ENCODE measurements around the gene FAM193A.
"Not testable (repeated sequence)": the region's sequence is repeated elsewhere in the genome, so short reads cannot be mapped to it uniquely, and the experiment has no call there.

The FAM193A gene

DNA sequence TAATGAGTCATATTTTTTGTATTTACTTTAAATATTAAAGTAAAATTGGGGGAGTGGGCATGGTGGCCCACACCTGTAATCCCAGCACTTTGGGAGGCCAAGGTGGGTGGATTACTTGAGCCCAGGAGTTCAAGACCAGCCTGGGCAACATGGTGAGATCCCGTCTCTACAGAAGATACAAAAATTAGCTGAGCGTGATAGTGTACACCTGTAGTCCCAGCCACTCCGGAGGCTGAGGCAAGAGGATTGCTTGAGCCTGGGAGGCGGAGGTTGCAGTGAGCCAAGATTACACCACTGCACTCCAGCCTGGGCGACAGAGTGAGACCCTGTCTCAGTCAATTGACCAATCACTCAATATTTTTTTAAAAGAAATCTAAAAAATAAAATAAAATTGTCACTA, 100.5 kb downstream of the FAM193A start:
- not testable (repeated sequence) for H3K27ac ChIP-seq (ENCODE audit: low read length); H3K9ac ChIP-seq (ENCODE audit: low read length in 2 of 2); H3K4me3 ChIP-seq (ENCODE audit: low read length in 2 of 2); H3K27me3 ChIP-seq (ENCODE audit: control insufficient read depth in 1 of 2, insufficient read depth in 2 of 2, low read length in 2 of 2); H3K9me3 ChIP-seq (ENCODE audit: control insufficient read depth in 2 of 2, low read length in 2 of 2); H3K4me1 ChIP-seq (ENCODE audit: control insufficient read depth, insufficient read depth, low read length)
- H3K36me3 ChIP-seq (ENCODE audit: control insufficient read depth in 2 of 2, insufficient read depth in 2 of 2, low read length in 2 of 2) = peaks cover 23 to 35% of the 10 kb centered on the region in 2 donors

DNA sequence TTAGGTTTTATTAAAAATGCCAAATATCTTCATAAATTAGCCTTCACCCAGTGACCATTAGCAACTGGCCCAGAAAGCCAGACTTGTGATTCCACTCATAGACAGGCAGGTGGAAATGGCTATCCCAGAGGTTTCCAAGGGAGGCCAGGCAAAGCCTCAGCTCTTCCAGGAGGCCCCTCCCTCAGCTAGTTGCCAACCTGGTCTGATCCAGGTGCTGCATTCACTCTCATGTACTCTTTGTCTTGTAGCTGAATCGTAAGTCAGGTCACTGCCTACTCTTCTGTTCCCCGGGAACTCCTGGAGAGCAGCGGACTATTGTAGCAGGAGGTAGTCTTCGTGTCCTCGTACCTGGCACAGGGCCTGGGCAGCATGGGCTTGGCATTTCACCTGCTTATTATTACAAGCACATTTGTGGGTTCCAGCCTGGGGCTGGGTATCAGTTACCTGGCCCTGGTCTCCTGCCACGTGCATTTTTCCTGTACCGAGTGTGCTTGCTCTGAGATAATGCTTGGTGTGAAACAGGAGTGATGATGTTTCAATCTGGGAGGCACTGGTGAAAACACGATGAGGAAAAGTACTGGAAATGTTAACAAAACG, 101.6 kb downstream of the FAM193A start:
- Histone ChIP-seq H3K27ac (ENCODE audit: low read length) (no peak overlapping the region), H3K36me3 (ENCODE audit: control insufficient read depth in 2 of 2, insufficient read depth in 2 of 2, low read length in 2 of 2) (peaks cover 21 to 37% of the 10 kb centered on the region in 2 donors), H3K4me1 (ENCODE audit: control insufficient read depth, insufficient read depth, low read length) (no peaks in the 10 kb centered on the region), H3K4me3 (ENCODE audit: low read length in 2 of 2) (no peak overlapping the region), H3K9ac (ENCODE audit: low read length in 2 of 2) (no peak overlapping the region), H3K9me3 (ENCODE audit: control insufficient read depth in 2 of 2, low read length in 2 of 2) (no peaks in the 10 kb centered on the region), H3K27me3 (ENCODE audit: control insufficient read depth in 1 of 2, insufficient read depth in 2 of 2, low read length in 2 of 2) (no peaks in the 10 kb centered on the region)

DNA sequence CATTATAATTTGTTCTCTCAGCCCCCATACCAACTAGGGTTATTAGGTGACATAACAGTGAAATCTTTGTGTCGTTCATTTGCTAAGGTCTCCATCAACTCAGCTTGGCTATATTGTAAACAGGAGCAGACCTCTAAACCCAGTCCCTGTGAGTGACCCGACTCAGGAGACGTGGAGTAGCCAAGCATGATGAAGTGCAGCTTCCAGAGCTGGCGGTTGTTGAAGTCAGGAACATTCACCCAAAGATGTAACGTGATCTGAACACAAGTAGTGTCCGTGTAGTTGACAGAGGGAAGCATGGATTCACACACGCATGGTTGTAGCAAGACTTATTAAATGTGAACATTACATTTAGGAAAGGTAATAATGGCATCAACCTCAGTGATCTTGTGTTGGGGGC, 102.3 kb downstream of the FAM193A start:
- no peaks in the 10 kb centered on the region for H3K9me3 ChIP-seq (ENCODE audit: control insufficient read depth in 2 of 2, low read length in 2 of 2)
- no peaks in the 10 kb centered on the region for H3K4me1 ChIP-seq (ENCODE audit: control insufficient read depth, insufficient read depth, low read length)
- peaks cover 21 to 41% of the 10 kb centered on the region in 2 donors for H3K36me3 ChIP-seq (ENCODE audit: control insufficient read depth in 2 of 2, insufficient read depth in 2 of 2, low read length in 2 of 2)
- H3K9ac ChIP-seq (ENCODE audit: low read length in 2 of 2) = no peak overlapping the region
- H3K4me3 ChIP-seq (ENCODE audit: low read length in 2 of 2) = no peak overlapping the region
- no peak overlapping the region for H3K27ac ChIP-seq (ENCODE audit: low read length)
- no peaks in the 10 kb centered on the region for H3K27me3 ChIP-seq (ENCODE audit: control insufficient read depth in 1 of 2, insufficient read depth in 2 of 2, low read length in 2 of 2)

DNA sequence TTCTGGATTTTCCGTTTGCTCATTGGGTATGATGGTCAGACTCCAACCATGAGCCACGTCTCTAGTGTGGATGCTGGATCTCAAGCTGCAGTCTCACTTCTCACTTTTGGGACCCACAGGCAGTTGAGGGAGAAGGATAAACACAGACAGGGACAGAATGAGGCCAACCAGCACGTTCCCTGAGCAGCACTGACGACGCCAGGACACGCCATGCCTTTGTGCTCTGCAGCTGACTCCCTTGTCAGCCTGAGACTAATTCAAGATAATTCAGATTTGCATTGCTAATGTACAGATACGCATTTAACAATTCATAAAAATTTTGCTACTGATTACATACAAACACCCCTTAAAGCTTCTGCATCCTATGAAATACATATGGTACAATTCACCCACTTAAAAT, 106.5 kb downstream of the FAM193A start:
- Histone ChIP-seq H3K4me3 (ENCODE audit: low read length in 2 of 2) (no peak overlapping the region), H3K36me3 (ENCODE audit: control insufficient read depth in 2 of 2, insufficient read depth in 2 of 2, low read length in 2 of 2) (peaks cover 37 to 55% of the 10 kb centered on the region in 2 donors), H3K9ac (ENCODE audit: low read length in 2 of 2) (no peak overlapping the region), H3K4me1 (ENCODE audit: control insufficient read depth, insufficient read depth, low read length) (no peaks in the 10 kb centered on the region), H3K27ac (ENCODE audit: low read length) (no peak overlapping the region), H3K9me3 (ENCODE audit: control insufficient read depth in 2 of 2, low read length in 2 of 2) (no peaks in the 10 kb centered on the region), H3K27me3 (ENCODE audit: control insufficient read depth in 1 of 2, insufficient read depth in 2 of 2, low read length in 2 of 2) (no peaks in the 10 kb centered on the region)

DNA sequence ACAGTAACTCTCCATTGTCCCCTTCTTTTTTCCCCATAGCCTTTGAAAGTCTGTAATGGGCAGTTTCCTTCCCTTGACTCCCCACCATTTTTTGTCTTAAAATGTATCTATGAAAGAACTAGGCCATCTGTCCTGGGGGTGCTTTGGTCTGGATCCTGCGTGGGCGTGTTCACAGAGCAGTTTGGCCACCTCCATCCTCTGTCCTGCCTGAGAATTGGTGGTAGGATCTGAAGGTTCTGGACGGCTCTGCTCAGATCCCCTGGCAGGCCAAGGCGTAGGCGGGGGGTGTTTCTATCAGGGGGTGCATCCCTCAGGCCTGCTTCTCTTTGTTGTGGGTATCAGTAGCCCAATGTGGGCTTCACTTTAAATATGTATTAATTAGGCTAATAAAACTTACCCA, 107.1 kb downstream of the FAM193A start:
- no peak overlapping the region for H3K4me3 ChIP-seq (ENCODE audit: low read length in 2 of 2)
- H3K4me1 ChIP-seq (ENCODE audit: control insufficient read depth, insufficient read depth, low read length) = no peaks in the 10 kb centered on the region
- H3K36me3 ChIP-seq (ENCODE audit: control insufficient read depth in 2 of 2, insufficient read depth in 2 of 2, low read length in 2 of 2) = peaks cover 42 to 57% of the 10 kb centered on the region in 2 donors
- no peak overlapping the region for H3K9ac ChIP-seq (ENCODE audit: low read length in 2 of 2)
- no peaks in the 10 kb centered on the region for H3K27me3 ChIP-seq (ENCODE audit: control insufficient read depth in 1 of 2, insufficient read depth in 2 of 2, low read length in 2 of 2)
- no peak overlapping the region for H3K27ac ChIP-seq (ENCODE audit: low read length)
- H3K9me3 ChIP-seq (ENCODE audit: control insufficient read depth in 2 of 2, low read length in 2 of 2) = no peaks in the 10 kb centered on the region

DNA sequence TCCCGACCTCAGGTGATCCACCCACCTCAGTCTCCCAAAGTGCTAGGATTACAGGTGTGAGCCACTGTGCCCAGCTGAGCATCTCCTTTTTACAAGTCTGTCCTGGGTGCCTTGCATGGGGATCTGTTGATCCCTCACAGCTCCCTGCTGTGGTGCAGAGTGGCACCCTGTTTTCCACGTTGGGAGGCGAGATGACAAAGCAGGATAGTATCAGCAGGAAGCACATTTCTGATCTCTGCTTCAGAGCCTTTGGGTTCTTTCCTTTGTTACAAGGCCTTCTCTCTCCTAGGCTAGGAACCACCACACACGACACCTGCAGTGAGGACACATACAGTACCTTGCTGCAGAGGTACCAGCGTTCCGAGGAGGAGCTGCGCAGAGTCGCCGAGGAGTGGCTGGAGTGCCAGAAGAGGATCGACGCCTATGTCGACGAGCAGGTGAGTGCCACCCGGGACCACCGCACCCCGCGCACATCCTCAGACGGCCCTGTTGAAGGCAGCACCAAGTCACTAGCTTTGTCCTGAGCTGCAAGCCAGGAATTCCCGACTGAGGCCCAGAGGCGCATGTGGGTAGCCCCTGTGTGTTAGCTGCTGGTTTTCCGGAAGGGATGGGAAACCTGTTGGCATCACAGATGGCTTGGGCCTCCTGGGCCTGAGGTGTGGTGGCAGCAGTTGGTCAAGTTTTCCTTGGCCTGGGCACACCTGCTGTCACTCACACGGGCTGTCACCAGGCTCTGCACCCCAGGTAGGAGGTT, 110.1 kb downstream of the FAM193A start:
- no peak overlapping the region for H3K9ac ChIP-seq (ENCODE audit: low read length in 2 of 2)

DNA sequence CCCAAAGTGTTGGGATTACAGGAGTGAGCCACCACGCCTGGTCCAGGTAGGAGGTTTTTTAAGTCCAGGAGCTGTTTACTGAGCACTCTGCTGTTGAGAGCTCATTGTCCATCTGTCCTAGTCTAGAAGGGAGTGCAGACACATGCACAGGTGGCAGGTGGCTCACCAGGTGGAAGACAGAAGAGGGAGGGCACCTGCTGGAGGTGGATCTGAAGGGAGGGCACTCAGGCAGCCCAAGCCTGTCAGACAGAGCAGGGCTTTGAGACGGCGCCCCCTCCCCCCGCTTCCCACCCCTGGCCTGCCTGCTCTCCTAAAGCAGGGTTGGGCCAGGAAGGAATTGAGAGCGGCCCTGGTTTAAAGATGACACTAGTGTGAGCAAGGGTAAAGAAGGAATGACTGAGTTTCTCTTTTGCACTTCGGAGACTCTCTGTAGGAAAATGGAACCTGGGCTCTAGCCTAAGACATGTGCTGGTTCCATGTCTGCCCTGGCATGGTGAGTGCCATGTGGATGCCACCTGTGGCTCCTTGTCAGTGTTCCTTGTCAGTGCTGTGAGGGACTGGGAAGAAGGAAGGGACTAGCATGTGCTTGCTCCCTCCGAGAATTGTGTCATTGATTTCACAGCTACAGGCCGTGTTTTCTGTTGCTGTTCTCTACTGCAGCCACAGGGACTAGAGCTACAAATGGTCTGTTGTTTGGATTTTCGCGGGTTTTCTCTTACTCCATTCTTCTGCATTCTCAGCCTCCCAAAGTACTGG, 111.1 kb downstream of the FAM193A start:
- H3K36me3 ChIP-seq (ENCODE audit: control insufficient read depth in 2 of 2, insufficient read depth in 2 of 2, low read length in 2 of 2) = peaks cover 48 to 62% of the 10 kb centered on the region in 2 donors
- H3K4me3 ChIP-seq (ENCODE audit: low read length in 2 of 2) = no peak overlapping the region
- H3K27ac ChIP-seq (ENCODE audit: low read length) = no peak overlapping the region
- H3K9ac ChIP-seq (ENCODE audit: low read length in 2 of 2) = no peak overlapping the region
- H3K9me3 ChIP-seq (ENCODE audit: control insufficient read depth in 2 of 2, low read length in 2 of 2) = no peaks in the 10 kb centered on the region
- H3K4me1 ChIP-seq (ENCODE audit: control insufficient read depth, insufficient read depth, low read length) = no peaks in the 10 kb centered on the region
- H3K27me3 ChIP-seq (ENCODE audit: control insufficient read depth in 1 of 2, insufficient read depth in 2 of 2, low read length in 2 of 2) = no peaks in the 10 kb centered on the region

More for the DNA sequence above, 110.1 kb downstream of the FAM193A start:
- H3K27me3 ChIP-seq (ENCODE audit: control insufficient read depth in 1 of 2, insufficient read depth in 2 of 2, low read length in 2 of 2) = no peaks in the 10 kb centered on the region
- H3K36me3 ChIP-seq (ENCODE audit: control insufficient read depth in 2 of 2, insufficient read depth in 2 of 2, low read length in 2 of 2) = peaks cover 43 to 59% of the 10 kb centered on the region in 2 donors
- H3K27ac ChIP-seq (ENCODE audit: low read length) = no peak overlapping the region
- H3K9me3 ChIP-seq (ENCODE audit: control insufficient read depth in 2 of 2, low read length in 2 of 2) = no peaks in the 10 kb centered on the region
- H3K4me1 ChIP-seq (ENCODE audit: control insufficient read depth, insufficient read depth, low read length) = no peaks in the 10 kb centered on the region
- H3K4me3 ChIP-seq (ENCODE audit: low read length in 2 of 2) = no peak overlapping the region

DNA sequence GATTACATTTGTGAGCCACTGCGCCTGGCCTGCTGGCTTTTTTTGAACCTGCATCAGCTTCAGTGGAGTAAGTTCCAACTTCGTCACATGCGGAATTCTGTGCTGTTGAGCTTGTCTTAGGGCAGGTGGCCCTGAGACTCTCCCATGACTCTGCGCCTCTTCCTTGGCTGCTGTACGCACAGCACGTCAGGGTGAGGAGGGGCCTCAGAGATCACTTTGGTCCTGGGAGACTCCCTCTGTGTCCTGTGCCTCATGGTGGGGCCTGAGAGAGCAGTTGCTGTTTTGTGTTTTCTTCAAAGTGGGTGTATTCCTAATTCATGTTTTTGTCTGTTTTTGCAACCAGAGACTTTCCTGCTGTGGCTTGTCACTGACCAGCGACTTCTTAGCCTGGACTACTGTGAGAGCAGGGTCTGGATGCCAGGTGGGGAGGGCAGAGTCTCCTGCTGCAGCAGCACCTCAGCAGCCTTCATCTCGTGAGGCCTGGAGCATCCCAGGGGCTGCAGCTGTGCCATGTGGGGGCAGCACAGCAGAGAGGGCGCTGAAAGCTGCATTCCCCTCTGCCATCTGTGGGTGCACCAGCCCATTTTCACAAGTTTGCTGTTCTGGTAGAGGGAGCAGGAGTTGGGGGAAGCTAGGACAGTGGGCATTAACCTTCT, 111.8 kb downstream of the FAM193A start:
- H3K9me3 ChIP-seq (ENCODE audit: control insufficient read depth in 2 of 2, low read length in 2 of 2) = no peaks in the 10 kb centered on the region
- no peak overlapping the region for H3K9ac ChIP-seq (ENCODE audit: low read length in 2 of 2)
- no peaks in the 10 kb centered on the region for H3K4me1 ChIP-seq (ENCODE audit: control insufficient read depth, insufficient read depth, low read length)
- H3K4me3 ChIP-seq (ENCODE audit: low read length in 2 of 2) = no peak overlapping the region
- H3K27ac ChIP-seq (ENCODE audit: low read length) = no peak overlapping the region
- H3K27me3 ChIP-seq (ENCODE audit: control insufficient read depth in 1 of 2, insufficient read depth in 2 of 2, low read length in 2 of 2) = no peaks in the 10 kb centered on the region
- peaks cover 48 to 58% of the 10 kb centered on the region in 2 donors for H3K36me3 ChIP-seq (ENCODE audit: control insufficient read depth in 2 of 2, insufficient read depth in 2 of 2, low read length in 2 of 2)

DNA sequence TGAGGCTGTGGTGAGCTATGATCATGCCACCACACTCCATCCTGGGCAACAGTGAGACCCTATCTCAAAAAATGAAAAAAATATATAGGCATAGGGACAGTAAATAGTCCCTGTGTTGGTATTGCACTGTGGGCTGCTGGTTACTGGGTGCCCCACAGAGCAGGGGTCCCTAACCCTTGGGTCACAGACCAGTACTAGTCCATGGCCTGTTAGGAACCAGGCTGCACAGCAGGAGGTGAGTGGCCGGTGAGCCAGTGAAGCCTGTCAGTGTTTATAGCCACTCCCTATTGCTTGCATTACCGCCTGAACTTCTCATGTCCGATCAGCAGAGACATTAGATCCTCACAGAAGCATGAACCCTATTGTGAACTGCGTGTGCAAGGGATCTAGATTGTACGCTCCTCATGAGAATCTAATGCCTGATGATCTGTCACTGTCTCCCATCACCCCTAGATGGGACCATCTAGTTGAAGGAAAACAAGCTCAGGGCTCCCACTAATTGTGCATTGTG, 113.2 kb downstream of the FAM193A start:
- peaks cover 44 to 49% of the 10 kb centered on the region in 2 donors for H3K36me3 ChIP-seq (ENCODE audit: control insufficient read depth in 2 of 2, insufficient read depth in 2 of 2, low read length in 2 of 2)
- H3K27ac ChIP-seq (ENCODE audit: low read length) = no peak overlapping the region
- H3K9ac ChIP-seq (ENCODE audit: low read length in 2 of 2) = no peak overlapping the region
- H3K4me3 ChIP-seq (ENCODE audit: low read length in 2 of 2) = no peak overlapping the region
- H3K9me3 ChIP-seq (ENCODE audit: control insufficient read depth in 2 of 2, low read length in 2 of 2) = no peaks in the 10 kb centered on the region
- no peaks in the 10 kb centered on the region for H3K27me3 ChIP-seq (ENCODE audit: control insufficient read depth in 1 of 2, insufficient read depth in 2 of 2, low read length in 2 of 2)
- H3K4me1 ChIP-seq (ENCODE audit: control insufficient read depth, insufficient read depth, low read length) = no peaks in the 10 kb centered on the region

DNA sequence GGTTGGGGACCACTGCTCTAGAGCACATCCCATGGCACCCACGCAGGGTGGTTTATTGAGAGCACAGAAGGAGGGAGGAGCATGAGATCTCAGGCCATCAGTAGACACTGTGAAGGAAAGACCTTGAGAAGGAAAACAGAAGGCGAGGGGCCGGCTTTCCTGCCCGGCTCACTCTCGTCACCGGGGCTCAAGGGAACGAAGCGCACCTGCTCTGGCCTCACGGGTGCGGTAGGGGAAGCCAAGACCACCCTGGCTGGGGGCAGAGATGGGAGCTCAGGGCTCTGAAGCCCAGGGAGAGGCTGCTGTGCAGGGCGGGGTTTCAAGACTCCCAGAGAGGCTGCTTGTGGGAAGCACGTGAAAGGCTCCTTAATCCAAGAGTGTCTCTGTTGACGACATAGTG, 113.8 kb downstream of the FAM193A start:
- Histone ChIP-seq H3K9me3 (ENCODE audit: control insufficient read depth in 2 of 2, low read length in 2 of 2) (no peaks in the 10 kb centered on the region), H3K27me3 (ENCODE audit: control insufficient read depth in 1 of 2, insufficient read depth in 2 of 2, low read length in 2 of 2) (no peaks in the 10 kb centered on the region), H3K4me1 (ENCODE audit: control insufficient read depth, insufficient read depth, low read length) (no peaks in the 10 kb centered on the region), H3K9ac (ENCODE audit: low read length in 2 of 2) (no peak overlapping the region), H3K36me3 (ENCODE audit: control insufficient read depth in 2 of 2, insufficient read depth in 2 of 2, low read length in 2 of 2) (peaks cover 44 to 47% of the 10 kb centered on the region in 2 donors), H3K27ac (ENCODE audit: low read length) (no peak overlapping the region), H3K4me3 (ENCODE audit: low read length in 2 of 2) (no peak overlapping the region)
